ENCODE measurements around the gene CNPY1.

CNPY1 gene

DNA sequence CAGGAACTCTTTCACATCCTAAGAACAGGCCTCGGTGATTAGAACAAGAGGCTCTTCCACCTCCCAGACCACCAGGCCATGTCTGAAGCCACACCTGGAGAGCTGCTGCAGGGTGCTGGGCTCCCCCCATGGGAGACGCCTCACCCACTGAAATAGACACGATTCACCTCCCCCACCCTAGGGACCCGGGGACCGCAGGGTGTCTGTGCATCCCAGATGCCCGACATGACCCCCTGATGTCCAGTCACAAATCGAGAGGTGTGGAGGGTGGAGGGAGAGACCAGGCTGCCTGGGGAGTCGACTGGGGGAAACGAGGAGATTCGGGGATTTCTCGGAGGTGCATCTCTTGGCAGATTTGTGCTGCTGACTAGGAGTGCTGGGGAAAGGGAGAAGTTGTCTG lies 31.0 kb downstream of the CNPY1 start:
- FAIRE-seq (no peak), DNase-seq (ENCODE audit: insufficient read length, low spot score) (no peak)

DNA sequence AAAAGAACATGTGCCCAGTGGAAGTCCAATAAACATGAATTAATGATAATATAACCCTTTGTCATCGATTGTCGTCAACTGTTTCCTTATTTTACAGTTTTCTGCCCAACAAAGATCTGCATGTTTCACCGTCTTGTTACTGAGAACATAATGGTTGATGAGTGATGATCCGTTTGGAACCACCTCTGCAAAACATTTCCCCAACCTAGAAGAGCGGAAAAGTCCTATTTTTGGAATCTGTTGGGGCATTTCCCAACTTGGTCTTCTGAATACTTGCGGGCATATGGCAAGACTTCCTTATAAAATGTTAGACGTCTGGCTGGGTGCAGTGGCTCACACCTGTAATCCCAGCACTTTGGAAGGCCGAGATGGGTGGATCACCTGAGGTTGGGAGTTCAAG lies 32.1 kb downstream of the CNPY1 start:
- DNase-seq (ENCODE audit: insufficient read length, low spot score) (no peak), FAIRE-seq (no peak)

DNA sequence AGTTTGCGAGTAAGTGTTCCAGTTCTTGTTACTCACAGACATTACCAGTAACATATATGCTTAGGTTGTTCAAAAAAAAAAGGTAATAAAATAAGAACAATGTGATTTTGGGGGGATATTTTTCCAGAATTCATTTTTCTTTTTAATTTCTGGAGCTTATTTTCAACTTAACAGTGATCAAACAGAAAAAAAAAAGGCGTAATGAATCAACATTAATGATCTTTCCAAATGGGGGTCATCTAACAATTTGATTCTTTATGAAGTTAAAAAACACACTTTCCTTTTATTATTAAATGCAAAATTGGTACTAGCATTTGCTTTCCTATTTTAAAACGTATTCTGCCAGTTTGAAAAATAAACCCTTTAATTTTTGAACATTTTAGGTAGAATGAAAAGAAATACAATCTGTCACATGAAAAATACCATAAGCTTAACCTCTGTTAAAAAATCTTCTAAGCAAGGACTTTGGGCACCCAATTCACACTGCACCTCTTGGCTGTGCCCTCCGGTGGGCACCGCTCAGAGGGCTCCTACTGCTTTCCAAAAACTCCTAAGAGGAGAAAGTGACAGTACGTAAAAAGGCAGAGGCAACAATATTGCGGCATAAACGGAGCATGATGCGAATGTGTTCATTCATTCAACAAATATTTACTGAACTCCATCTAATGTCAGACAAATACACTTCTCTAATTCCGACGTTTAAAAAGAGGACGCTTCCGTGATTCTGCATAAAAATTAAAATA lies 32.6 kb downstream of the CNPY1 start:
- FAIRE-seq (no peak), DNase-seq (ENCODE audit: insufficient read length, low spot score) (no peak)

DNA sequence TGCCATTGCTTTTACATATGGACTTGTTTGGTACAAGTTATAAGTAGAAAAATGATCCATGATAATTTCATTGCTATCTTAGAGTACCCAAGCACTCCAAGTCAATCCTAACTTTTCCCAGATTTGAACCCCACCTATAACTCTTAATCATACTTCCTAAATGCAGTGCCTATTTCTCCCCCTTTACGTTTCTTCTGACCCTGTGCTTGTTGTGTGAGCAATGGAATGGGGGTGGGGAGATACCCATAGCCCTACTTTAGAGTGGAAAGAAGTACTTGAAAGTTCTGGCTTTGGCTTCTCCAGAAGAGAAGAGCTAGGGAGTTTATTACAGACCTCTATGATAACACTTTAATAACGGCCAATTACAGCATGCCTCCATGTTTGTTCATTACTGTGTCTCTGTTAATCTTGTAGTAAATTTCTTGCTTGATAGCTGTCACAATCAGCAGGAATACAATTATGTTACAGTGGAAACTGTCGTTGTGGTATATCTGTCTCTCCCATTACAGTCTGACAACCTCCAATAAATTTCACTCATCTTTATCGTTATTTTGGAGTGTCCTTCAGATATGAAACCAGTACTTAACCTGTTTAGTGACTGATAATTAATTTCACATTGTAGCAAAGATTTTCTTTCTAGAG lies 34.0 kb downstream of the CNPY1 start:
- peak; percentile 23 for FAIRE-seq
- DNase-seq (ENCODE audit: insufficient read length, low spot score), result no peak

DNA sequence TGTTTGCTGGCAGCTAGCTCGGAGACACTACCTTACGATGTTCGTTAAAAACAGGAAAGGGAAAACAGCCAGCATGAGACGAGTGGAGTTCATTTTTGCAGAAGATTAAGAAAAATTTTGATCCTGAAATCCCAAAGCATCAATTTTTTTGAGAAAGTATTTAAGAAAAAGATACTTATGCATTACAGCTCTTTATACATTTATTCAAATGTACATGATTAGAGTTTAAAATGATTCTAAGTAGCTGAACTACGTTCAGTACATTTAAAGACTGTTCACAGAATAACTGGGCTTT lies 34.7 kb downstream of the CNPY1 start:
- FAIRE-seq (no peak), DNase-seq (ENCODE audit: insufficient read length, low spot score) (no peak)

DNA sequence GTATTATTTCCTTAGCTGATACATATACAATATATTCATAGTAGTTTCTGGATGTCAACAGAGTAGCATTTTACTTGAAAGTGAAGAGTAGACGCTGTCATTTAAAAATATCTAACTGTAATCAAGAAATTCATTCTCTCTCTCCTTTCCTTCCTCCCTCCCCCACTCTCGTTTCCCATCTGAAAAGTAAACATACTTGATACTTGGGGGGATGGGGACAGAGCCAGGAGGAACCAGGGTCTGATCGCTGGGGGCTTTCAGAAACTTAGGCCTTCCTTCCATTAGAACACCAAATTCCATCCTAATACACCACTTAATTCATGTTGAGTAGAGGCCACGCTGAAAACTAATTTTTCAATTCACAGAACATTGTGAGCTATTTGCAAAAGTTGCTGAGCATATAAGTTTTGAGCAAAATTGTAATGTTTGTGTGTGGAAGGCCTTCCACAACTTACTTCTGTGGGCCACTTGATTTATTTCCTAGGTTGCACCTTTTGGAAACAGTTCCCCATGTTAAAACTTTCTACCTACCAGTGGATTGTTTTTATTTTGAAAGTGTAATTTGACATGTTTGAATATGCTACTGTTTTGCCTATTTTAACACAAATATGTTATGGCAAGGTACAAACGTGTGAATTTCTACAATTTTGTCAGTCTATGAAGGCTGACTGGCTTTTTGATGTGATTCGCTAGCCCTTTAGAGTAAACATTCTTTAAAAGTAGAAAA lies 35.2 kb downstream of the CNPY1 start:
- no peak for DNase-seq (ENCODE audit: insufficient read length, low spot score)
- no peak for FAIRE-seq

DNA sequence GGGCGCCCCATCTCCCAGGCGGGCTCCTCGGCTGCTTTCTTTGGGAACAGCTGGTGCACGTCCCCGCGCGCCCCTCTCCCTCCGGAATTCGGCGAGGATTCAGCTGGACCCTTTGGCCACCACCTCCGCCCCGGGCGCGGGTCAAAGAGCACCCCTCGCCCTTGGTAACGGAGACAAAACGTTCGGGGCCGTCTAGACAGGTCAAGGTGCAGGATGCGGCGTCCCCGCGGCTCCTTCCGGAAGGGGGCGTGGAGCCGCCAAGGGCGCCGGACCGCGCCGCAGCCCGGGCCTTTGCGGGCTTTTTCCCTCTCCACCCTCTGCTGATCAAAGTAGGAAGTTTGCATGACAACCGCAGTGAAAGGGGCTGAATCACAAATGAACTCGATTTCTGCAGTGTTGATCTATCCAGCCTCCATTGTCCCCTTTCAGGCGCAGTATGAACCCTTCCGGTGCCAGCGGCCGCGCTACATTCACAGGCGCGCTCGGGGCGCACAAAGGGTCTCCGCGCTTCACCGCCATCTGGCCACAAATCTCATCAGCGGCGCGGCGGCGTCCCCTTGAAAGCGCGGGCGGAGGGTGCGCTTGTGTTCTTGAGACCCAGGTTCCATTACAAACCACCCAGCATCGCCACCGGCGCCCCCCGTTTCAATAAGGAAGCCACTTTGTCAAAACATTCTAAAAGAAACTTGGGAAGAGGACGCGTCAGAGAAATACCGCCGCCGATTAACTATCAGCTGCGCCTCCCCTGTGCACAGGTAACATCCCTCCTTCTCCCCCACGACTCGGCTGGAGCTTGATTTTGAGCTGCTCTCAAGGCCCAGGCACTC lies 36.4 kb downstream of the CNPY1 start:
- DNase-seq (ENCODE audit: insufficient read length, low spot score) (no peak), FAIRE-seq (no peak)

DNA sequence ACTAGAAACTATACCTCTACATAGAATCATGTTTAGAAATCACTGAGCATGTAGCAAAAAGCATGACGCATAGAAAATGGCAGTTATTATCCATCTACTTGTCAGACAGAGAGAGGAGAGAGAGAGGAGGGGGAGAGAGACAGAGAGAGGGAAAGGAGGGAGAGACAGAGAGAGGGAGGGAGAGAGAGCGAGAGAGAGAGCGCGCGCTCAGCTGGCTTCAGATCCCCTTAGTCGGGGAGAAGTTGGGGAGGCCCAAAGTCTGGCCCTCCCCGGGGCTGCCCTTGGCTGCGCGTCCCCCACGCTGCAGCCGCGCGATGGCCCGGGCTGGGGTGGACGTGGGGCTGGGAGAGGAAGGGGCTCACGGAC lies 37.0 kb downstream of the CNPY1 start:
- DNase-seq (ENCODE audit: insufficient read length, low spot score), result no peak
- no peak for FAIRE-seq

DNA sequence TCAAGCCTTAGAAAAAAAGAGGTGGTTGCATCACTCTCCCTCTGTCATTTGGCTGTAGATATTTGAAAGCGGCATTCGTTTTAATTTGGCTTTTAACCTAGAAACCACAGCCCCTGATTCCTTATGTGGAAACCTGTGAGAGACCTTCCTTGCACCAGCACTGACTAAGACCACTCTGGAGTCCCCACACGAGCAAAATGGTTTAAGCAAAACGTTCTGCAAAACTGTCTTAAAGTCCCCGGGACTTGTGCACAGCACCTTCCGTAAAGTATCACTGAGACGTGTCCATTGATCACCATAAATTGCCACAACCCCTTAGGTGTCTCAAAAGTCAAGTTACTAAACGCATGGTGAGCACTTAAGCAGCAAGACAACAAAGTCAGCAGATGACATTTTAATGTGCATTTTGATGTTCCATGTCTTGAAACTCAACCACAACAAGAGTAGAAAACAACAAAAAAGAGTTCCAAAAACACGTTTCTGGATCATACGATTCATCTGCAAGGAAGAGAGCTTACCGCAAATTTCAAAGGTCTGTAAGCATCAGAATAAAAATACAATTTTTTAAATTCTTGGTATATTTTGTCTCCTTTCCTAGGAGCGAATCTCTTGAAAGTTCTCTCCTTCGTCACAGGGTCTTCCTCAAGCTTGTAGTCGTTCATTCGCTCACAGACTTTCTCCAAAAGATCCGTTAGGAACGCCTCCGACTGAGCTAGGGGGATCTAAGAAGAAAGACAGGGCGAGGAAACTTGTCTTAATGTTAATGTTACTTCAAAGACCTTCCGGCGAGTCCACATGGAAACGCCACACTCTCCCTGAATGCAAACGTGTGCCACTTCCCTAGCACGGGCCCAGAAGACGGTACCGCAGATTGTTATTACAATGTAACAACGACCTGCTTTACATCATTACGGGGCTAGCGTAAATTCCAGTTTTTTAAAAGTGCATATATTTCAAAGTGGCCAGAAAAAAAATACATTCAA lies 37.7 kb downstream of the CNPY1 start:
- DNase-seq (ENCODE audit: insufficient read length, low spot score), result no peak
- FAIRE-seq, result no peak

DNA sequence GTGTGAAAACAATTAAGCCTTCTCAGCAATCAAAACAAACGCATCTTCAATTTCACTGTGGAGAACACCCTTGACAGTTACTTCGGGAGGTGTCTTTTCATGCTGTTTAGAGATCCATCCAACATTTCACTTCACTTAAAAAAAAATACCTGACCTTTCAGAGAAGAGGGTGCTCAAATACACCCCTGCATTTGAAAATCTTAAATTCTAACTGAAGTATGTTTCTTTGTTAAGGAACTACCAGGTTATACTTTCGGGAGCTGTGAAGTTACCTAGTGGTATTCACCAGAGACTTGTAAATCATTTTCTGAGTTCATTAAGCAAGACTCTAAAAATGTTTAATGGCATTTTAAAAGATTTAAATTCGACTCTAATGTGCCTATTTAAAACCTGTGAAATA lies 38.8 kb downstream of the CNPY1 start:
- FAIRE-seq (no peak), DNase-seq (ENCODE audit: insufficient read length, low spot score) (no peak)

DNA sequence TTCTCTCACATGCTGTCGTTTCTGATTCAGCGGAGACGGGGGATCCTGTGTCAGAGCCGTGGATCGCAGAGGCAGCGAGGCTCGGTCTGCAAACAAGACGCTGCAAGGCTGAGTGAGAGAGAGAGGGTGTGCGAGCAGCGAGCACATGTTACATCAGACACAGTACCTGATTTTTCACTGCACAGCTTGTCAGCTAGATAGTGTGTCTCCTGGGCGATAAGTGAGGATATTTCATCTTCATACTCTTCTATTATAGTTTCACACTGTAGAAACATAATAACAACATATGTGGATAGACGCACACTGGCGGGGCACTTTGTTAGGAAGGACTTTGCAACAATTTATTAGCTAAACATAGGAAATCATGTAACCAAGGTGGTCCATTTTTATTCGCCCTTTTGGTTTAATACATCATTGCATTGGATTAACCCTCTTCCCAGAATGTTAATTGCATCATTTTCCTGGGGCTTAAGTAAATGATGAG lies 39.5 kb downstream of the CNPY1 start:
- no peak for FAIRE-seq
- no peak for DNase-seq (ENCODE audit: insufficient read length, low spot score)

DNA sequence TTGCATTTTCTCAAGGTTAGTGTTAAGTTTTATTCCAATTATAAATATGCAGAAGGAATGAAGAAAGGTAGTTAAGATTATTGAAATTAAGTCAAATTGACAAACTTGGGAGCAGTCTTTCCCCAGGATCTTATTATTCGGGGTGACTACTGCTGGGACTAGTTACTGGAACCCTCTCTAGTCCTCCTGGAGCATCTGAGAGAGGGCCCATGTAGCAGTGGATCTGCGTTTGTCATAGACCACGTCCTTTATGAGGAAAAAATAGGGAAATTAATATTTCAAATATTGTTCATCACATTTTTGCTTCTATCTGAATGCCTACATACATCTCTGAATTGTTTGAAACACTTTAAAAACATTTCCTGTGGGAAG lies 41.0 kb downstream of the CNPY1 start:
- DNase-seq (ENCODE audit: insufficient read length, low spot score) (no peak), FAIRE-seq (no peak)

DNA sequence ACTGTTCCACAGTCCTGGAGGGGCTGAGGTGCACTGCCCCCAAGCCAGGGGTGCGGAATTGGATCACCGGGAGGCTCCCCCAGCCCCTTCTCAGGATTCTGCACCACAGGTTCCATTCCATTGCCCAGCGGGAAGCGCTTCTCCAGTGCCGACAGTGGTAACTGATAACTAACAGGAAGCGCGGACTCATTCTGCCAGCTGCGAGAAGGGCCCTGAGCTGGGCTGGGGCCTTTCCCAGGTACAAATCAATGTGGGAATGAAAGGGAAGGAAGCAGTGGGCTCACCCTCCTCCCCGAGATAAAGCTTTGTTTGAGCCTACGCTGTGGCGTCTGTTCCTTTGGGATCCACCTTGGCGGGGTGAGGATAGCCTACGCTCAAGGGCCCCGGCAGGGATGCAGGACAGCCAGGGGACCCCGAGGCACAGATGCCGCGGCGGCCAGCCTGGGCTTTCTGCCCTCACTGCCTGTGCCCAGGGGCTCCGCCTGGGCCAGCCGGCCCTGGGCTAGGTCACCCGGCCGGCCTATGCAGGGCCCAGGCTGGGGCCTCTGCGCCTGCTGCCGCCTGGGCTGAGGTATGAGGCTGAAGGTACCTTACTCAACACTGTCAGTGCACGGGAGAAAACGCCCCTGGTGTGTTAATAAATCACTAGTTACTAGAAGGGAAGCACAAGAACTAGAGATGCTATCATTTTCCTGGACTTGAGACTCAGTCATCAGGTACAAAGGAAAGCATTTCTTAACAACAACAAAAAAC lies 49.0 kb downstream of the CNPY1 start:
- DNase-seq (ENCODE audit: insufficient read length, low spot score) (no peak), FAIRE-seq (no peak)

DNA sequence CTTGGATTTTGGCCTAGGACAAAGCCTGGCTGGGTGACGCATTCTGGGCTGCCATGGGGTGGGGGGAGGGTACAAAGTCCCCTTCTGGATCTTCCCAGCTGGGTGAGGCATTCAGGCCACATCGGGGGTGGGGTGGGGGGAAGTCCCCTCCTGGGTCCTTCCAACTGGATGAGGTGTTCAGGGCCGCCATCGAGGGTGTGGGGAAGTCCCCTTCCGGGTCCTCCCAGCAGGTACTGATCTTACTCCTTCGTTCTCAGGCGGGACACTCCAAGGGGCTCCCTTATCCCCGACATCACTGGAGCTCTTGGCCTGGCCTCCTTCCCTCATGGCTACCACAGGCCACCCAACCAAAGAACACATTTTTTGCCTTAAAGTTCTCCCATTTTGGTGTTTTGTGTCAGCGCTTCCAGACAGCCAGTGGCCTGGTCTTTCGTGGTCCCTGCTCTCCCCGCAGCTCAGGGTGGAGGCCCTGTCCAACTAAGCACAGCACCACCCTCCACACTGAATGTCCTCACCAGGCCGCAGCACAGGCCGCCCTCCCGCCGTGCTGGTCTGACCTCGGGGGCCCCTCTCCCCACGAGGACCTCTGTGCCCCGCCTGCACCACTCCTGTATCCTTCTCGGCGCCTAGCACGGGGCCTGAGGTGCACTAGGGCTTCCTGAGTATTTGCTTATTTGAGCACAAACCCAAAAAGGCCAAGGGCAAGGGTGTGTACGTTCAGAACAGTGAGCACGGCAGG lies 49.9 kb downstream of the CNPY1 start:
- DNase-seq (ENCODE audit: insufficient read length, low spot score) (no peak), FAIRE-seq (no peak)

DNA sequence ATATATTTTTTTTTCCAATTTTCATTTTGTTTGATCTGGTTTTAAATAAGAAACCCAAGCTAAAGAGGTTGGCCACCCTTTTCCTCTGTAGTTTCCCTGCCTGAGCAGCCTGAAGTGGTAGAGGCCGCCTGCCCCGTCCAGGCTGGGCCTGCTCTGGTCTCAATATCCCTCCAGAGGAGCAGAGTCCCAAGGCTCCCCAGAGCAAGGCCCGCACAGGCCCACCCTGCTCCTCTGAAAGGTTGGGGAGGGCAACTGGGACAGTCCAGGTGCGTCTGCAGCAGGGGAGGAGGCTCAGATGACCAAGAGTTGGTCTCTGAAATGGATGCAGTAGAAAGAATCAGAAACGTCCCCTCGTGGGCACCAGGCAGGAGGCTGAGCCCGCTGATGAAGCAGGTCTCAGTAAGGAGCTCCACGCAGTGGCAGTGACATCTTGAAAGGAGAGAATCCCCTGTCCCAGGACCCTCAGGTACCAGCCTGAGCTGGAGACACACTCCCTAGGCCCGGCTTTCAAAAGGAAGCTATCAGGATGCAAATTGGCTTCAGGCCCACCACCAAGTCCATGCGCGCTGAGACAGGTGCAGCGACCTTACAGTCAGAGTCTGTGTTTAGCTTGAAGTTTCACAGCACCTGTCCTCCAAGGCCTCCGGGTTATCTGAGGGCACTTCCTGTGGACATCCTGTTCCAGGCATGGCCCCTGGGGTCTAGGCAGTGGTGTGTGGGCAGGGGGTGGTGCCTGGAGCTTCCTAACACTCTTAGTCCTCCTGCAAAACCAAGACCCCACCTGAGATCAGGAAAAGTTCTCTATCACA lies 50.7 kb downstream of the CNPY1 start:
- FAIRE-seq, result no peak
- no peak for DNase-seq (ENCODE audit: insufficient read length, low spot score)

DNA sequence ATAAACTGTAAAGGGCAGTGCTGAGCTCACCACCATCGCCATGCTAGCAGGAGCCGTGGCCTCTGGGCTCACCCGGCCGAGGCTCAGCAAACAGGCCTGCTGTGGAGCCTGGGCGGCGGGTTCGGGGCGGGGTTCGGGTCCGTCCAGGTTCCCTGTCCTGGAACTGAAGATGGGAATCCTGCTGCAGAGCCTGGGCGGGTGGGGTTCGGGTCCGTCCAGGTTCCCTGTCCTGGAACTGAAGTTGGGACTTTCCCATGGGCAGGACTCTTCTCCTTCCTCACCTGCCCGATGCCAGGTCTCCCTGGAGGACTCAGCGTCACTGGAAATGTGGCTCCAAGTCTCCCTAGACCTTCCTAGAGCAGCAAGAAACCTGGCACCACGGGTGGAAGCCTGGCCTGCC lies 51.8 kb downstream of the CNPY1 start:
- no peak for DNase-seq (ENCODE audit: insufficient read length, low spot score)
- FAIRE-seq, result no peak

DNA sequence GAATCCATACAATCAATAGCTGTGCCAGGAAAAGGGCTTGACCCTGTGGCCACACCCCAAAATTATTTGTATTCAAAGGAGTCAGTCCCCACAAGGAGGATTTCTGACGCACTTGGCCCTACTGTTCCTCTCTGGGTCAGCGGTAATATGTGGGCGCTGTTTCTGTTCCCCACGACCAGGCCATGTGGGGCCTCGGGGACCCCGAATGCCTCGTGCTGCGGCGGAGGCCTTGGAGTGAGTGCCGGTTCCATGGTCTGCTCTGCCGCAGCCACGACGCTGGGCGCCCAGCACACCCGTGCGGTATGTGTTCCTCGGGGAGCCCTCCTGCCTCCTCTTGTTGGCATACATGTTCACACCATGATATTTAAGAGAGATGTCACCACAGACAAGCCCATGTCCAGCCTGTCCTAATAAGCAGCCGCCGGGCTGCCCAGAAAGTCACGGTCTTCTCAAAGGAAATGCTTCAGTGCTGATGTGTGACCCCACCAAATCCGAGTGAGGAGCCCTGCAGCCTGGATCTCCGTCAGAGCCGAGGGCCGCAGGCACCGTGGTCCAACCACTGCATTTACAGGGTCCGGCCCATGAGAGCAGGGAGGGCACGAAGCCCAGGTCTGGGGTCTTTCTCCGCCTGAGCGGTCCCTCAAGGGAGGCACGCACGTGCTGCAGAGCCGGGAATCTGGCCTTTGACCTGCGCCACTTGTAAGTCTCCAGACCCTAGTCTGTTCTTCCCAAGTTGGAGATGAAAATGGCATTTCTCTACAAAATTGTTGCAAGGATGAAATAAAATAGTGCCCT lies 52.4 kb downstream of the CNPY1 start:
- DNase-seq (ENCODE audit: insufficient read length, low spot score), result no peak
- FAIRE-seq, result no peak

All from GM19239 (cell line).